CD4-positive, alpha-beta T cell treated with Interleukin-12 subunit alpha and Interleukin-12 subunit beta, for 1 hour (primary cell): ENCODE measurements around the gene PARD6B.
"Not testable (repeated sequence)": the region's sequence is repeated elsewhere in the genome, so short reads cannot be mapped to it uniquely, and the experiment has no call there.

Experiments
- DNase-seq: peaks from one replicate; pipeline ENCODE4 v3.0.0-alpha.2; 2020

PARD6B gene

GRCh38 chr20:50747275-50747674 lies 15.9 kb downstream of the PARD6B start:
- DNase-seq, result no peak

DNA sequence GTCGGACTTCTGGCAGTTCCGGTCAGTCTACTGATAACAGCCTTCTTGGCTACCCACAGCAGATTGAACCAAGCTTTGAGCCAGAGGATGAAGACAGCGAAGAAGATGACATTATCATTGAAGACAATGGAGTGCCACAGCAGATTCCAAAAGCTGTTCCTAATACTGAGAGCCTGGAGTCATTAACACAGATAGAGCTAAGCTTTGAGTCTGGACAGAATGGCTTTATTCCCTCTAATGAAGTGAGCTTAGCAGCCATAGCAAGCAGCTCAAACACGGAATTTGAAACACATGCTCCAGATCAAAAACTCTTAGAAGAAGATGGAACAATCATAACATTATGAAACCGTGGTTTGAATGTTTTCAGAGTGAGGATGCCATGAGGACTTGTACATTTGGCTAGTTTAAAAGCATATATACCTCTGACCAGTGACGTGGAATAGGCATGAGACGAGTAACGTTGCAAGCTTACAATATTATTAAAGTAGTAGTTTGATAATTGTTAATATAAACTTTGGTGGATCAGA lies 18.8 kb downstream of the PARD6B start:
- no peak for DNase-seq

- DNase-seq, result no peak
Measured at GRCh38 chr20:50753152-50753551, 21.8 kb downstream of the PARD6B start.

DNA sequence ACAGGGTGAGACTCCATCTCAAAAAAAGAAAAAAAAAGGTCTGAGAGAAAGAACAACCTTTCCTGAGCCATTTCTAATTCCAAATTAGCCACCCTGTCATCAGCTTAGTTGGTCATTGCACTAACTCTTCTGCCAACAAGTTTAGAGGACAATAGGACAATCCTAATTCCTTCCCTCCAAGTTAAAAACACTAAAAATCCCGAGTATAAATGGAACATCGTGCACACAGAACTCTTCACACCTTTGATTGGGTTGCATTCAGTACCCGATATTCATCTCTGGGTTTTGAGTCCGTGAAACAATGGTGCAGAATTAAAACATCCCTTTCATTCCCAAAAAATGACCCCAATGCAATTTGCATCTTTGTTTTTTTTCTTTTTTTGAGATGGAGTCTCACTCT lies 23.0 kb downstream of the PARD6B start:
- no peak for DNase-seq

GRCh38 chr20:50756447-50756846 lies 25.1 kb downstream of the PARD6B start:
- no peak for DNase-seq

- DNase-seq, result no peak
Measured at GRCh38 chr20:50758469-50758868, 27.1 kb downstream of the PARD6B start.

DNA sequence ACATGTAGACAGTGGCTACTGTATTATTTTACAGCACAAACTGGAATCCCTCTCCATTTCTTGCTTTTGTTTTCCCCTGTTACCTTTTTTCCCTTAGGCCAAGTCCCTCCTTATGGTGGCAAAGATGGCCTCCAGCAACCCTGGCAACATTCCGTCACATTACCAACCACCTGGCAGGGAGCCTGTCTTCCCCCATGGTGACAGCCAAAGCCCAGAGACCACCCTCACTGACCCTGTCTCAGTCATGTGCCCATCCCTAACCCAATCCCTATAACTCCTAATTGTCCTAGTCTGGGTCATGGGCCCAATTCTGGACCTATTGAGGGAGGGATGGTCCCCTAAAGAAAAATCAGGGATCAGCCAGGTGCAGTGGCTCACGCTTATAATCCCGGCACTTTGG lies 27.6 kb downstream of the PARD6B start:
- DNase-seq, result no peak

GRCh38 chr20:50759678-50760077 lies 28.3 kb downstream of the PARD6B start:
- DNase-seq, result no peak

DNA sequence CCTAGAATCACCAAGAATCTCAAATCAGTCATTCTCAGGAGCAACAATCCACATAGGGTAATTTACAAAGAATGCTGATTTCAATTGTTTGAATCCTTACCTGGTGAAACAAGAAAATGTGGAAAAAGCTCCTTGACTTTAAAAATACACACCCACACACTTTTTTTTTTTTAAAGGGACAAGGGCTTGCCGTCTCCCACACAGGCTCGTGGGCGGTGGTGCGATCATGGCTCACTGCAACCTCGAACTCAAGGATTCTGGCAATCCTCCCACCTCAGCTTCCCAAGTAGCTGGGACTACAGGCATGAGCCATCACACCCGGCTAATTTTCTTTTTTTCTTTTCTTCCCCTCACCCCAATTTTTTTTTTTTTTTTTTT lies 30.7 kb downstream of the PARD6B start:
- no peak for DNase-seq

GRCh38 chr20:50762435-50763220 lies 31.2 kb downstream of the PARD6B start:
- DNase-seq, result no peak

DNA sequence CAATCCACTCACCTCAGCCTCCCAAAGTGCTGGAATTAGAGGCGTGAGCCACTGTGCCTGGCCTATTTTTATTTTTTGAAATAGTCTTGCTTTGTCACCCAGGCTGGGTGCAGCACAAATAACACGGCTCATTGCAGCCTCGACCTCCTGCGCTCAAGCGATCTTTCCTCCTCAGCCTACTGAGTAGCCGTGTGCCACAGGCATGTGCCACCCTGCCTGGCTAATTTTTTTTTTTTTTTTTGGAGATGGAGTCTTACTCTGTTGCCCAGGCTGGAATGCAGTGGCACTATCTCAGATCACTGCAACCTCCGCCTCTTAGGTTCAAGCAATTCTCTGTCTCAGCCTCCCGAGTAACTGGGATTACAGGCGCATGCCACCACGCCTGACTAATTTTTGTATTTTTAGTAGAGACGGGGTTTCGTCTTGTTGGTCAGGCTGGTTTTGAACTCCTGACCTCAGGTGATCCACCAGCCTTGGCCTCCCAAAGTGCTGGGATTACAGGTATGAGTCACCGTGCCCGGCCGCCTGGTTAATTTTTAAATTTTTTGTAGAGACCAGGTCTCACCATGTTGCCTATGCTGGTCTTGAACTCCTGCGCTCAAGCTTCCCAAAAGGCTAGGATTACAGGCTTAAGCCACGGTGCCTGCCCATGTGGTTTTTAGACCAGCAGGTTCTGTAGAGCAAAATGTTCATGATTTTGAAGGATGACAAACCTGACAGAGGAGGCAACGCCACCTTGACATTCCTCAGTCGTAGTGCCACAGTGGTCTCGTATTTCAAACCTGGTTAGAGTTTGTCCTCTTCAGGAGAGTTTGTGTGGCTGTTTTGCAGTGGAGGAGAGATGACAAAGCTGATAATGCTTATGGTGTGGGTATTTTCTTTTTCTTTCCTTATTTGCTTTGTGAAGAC lies 32.4 kb downstream of the PARD6B start:
- DNase-seq, result not testable (repeated sequence)

DNA sequence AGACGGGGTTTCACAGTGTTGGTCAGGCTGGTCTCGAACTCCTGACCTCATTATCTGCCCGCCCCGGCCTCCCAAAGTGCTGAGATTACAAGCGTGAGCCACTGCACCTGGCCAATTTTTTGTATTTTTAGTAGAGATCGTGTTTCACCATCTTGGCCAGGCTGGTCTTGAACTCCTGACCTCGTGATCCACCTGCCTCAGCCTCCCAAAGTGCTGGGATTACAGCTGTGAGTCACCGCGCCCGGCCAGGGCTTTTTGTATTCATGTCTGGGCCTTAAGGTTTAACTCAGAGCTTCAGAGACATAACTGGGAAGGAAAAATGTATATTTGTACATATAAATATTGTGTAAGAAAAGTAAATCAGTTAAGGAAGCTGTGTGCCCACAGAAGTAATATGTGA lies 33.9 kb downstream of the PARD6B start:
- not testable (repeated sequence) for DNase-seq

DNA sequence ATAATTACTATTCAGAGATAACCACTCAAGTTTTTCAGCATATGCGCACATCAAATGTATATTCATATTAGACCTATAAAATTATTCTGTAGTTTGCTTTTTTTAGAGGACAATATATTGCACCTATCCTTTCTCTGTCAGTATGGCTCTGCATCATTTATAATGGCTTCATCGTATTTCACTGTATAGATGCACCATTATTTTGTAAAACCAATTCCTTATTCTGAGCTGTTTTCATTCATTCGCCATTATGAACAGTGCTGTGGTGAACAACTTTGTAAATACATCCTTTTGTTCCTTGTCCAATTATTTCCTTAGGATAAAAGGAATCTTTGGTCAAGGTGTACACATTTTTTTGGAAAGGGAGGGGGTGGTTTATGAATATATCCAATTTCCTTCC lies 34.3 kb downstream of the PARD6B start:
- no peak for DNase-seq

- not testable (repeated sequence) for DNase-seq
Measured at GRCh38 chr20:50766955-50767809, 35.8 kb downstream of the PARD6B start.

DNA sequence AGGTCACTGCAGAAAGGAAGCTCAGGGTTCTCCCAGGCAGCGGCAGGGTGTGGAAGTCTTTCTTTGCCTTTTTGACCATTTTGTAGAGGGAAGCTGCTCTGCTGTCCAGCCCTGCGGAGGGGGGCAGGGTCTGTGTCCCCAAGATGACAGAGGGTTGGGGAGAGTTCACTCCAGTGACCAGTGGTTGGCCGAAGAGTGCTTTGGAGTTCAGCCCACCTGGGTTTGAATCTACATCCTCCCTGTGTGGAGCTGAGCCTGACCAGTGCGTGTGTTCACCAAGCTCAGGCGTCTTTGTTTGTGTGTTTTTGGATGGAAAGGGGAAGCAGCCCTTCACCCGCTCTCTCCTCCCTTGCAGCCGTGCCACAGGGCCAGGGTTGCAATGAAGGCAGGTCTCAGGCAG lies 37.6 kb downstream of the PARD6B start:
- DNase-seq, result not testable (repeated sequence)

DNA sequence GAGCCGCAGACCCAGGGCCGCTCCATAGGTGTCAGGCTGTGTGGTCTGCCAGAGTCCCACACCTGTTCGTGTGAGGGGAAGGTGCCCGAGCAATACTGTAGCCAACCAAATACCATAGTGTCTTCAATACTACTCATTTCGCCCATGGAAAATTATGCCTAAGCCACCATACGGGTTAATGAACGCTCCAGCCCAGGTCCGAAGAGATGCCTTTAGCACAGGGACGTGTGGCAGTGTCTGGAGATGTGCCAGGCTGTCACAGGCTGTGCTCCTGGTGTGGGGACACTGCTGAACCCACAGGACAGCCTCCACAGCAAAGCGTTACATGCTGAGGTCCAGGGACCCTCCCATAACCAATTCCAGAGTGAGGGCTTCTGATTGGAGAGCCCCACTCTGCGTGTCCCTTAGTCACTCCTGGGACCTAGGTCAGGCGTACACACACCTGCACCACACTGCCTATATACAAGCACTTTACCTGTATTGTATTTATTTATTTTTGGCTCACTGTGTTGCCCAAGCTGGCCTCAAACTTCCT lies 38.2 kb downstream of the PARD6B start:
- DNase-seq, result not testable (repeated sequence)

DNA sequence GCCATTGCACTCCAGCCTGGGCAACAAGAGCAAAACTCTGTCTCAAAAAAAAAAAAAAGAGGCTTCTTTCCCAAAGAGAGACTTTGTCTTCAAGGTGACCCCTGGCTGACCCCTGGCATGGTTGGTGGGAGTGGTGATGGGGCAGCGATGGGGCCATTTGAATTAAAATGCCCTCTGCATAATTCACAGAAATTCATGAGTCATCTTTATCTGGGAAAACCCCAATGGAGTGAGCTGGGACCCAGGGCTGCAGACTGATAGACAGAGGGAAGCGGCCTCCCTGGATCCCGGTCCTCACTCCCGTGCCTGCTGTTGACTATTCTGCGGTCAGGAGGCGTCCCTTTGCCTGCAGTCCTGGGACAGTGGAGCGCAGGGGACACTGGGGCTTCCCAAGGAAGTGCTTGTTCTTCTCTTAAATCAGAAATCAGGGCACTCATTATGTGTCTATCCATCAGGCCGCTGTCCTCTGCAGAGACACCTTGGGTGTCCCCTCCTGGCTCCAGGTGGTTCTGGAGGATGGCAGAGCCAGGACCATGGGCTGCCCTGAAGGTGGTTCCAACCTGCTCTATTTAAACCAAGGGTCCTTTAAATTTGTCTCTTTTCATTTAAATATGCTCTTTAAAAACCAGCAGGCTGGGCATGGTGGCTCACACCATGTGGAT lies 40.2 kb downstream of the PARD6B start:
- not testable (repeated sequence) for DNase-seq

GRCh38 chr20:50772420-50773185 lies 41.2 kb downstream of the PARD6B start:
- no peak for DNase-seq

GRCh38 chr20:50774515-50774914 lies 43.1 kb downstream of the PARD6B start:
- no peak for DNase-seq

DNA sequence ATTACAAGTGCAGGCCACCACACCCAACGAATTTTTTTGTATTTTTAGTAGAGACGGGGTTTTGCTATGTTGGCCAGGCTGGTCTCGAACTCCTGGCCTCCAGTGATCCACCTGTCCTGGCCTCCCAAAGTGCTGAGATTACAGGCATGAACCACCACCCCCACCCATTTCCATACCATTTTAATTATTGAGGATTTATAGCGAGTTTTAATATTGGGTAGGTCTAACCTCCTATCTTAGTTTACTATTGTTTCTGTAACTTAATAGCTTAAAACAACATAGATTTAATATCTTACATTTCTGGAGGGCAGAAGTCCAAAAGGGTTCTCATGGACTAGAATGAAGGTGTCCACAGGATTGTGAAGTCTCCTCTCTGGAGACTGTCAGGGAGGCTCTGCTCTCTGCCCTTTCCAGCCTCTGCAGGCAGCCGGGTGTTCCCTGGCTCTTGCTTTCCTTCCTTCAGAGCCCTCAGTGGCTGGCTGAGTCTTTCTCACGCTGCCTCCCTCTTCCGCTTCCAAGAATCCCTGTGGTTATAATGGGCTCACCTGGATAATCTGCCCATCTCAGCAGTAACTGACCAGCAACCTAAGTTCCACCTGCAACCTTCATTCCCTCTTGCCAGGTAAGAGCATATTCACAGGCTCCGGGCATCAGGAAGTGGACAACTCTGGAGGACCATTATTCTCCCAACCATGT lies 44.9 kb downstream of the PARD6B start:
- no peak for DNase-seq

DNA sequence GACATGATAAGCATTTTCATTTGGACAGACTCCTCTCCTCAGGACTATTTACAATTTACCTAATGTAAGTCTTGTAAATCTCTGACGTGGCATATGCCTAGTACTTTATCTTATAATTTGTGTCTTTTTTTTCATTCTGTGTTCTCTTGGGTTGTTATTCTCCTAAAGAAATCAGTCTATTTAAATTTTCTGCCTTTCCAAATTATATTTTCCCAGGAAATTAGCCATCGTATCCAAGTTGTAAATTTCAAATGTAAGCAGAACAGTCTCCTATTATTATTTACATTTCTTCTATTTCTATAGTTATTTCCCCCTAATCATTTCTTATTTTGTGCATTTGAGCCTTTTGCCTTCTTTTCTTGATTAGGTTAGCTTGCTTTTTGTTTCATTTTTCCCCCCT lies 46.0 kb downstream of the PARD6B start:
- no peak for DNase-seq
